Mesendoderm (in vitro differentiated cells): Measurements from ENCODE around the gene PRPS1L1.

Experiments
- DNase-seq: peaks from one replicate; pipeline ENCODE4 v3.0.0; 2013
- H2AK5ac ChIP-seq: 2 replicates; pipeline ENCODE4 v1.6.1; 2013; ENCODE audit warnings: low read length, inconsistent platforms
- H2BK120ac ChIP-seq: 2 replicates; pipeline ENCODE4 v1.6.1; 2013; ENCODE audit warnings: low read depth, mild to moderate bottlenecking, low read length, moderate library complexity, mixed read lengths
- H2BK15ac ChIP-seq: replicated peaks from 2 replicates; pipeline ENCODE4 v1.6.1; 2013; ENCODE audit warnings: low read depth, mild to moderate bottlenecking, moderate library complexity
- H2BK5ac ChIP-seq: 2 replicates; pipeline ENCODE4 v1.6.1; 2013; ENCODE audit warnings: low read length, inconsistent platforms
- H3K18ac ChIP-seq: 2 replicates; pipeline ENCODE4 v1.6.1; 2013; ENCODE audit warnings: mild to moderate bottlenecking, low read length, mixed read lengths
- H3K23ac ChIP-seq: one replicate; pipeline ENCODE4 v1.6.1; 2013; ENCODE audit warnings: low read length
- H3K27ac ChIP-seq: 2 replicates; pipeline ENCODE4 v1.5.1; 2013; ENCODE audit warnings: low read depth, mild to moderate bottlenecking, inconsistent platforms, low read length, moderate library complexity
- H3K27me3 ChIP-seq: 2 replicates; pipeline ENCODE4 v1.6.1; 2013; ENCODE audit warnings: low read length, control low read depth, mild to moderate bottlenecking, inconsistent platforms; ENCODE audit not compliant: insufficient read depth, poor library complexity
- H3K36me3 ChIP-seq: 2 replicates; pipeline ENCODE4 v1.6.1; 2013; ENCODE audit warnings: low read length, inconsistent platforms; ENCODE audit not compliant: control insufficient read depth, insufficient read depth
- H3K4ac ChIP-seq: one replicate; pipeline ENCODE4 v1.6.1; 2013; ENCODE audit warnings: low read depth, mild to moderate bottlenecking, low read length, moderate library complexity
- H3K4me1 ChIP-seq: 2 replicates; pipeline ENCODE4 v1.6.1; 2013; ENCODE audit warnings: low read depth, low read length, inconsistent platforms; ENCODE audit not compliant: control insufficient read depth
- H3K4me2 ChIP-seq: 2 replicates; pipeline ENCODE4 v1.6.1; 2013; ENCODE audit warnings: low read length
- H3K4me3 ChIP-seq: 2 replicates; pipeline ENCODE4 v1.5.1; 2013; ENCODE audit warnings: mild to moderate bottlenecking, low read length
- H3K56ac ChIP-seq: one replicate; pipeline ENCODE4 v1.6.1; 2013; ENCODE audit warnings: low read length
- H3K79me1 ChIP-seq: 2 replicates; pipeline ENCODE4 v1.6.1; 2013; ENCODE audit warnings: low read length, inconsistent platforms
- H3K79me2 ChIP-seq: 2 replicates; pipeline ENCODE4 v1.6.1; 2013; ENCODE audit warnings: mild to moderate bottlenecking, low read length; ENCODE audit not compliant: control insufficient read depth, insufficient read depth
- H3K9ac ChIP-seq: 2 replicates; pipeline ENCODE4 v1.6.1; 2013; ENCODE audit warnings: low read length, inconsistent platforms
- H4K5ac ChIP-seq: one replicate; pipeline ENCODE4 v1.6.1; 2013; ENCODE audit warnings: low read length
- H4K8ac ChIP-seq: one replicate; pipeline ENCODE4 v1.6.1; 2013; ENCODE audit warnings: low read depth, mild to moderate bottlenecking, control low read depth, low read length, moderate library complexity
- WGBS: extraction: QIAGEN DNeasy Blood & Tissue Kit; methylation state at CpG from one replicate; pipeline ENCODE4 v1.1.7; 2013; ENCODE audit warnings: low lambda C conversion rate, missing lambda C conversion rate; ENCODE audit not compliant: insufficient coverage; ENCODE audit errors: extremely low coverage; 5-methylcytosine and 5-hydroxymethylcytosine counted together

The PRPS1L1 gene

GRCh38 chr7:17976952-17977351, 50.7 kb downstream of the PRPS1L1 start:
- Histone ChIP-seq H3K18ac (no peak overlapping the region), H4K8ac (no peak overlapping the region), H4K5ac (no peak overlapping the region), H3K4me3 (no peak overlapping the region), H3K36me3 (no peaks in the 10 kb centered on the region), H3K4me2 (no peak overlapping the region), H3K79me2 (no peaks in the 10 kb centered on the region), H3K79me1 (no peaks in the 10 kb centered on the region), H3K56ac (no peak overlapping the region), H2BK15ac (no peak overlapping the region), H3K27me3 (no peaks in the 10 kb centered on the region), H2AK5ac (no peak overlapping the region), H3K9ac (no peak overlapping the region), H2BK120ac (no peak overlapping the region), H3K4me1 (no peaks in the 10 kb centered on the region), H3K27ac (no peak overlapping the region), H3K23ac (no peak overlapping the region), H2BK5ac (no peak overlapping the region), H3K4ac (no peak overlapping the region)
- WGBS = no CpG with 5 or more reads among the region's 2 CpGs
- no peak for DNase-seq
